ENCODE results near the gene RASSF8.

DNA sequence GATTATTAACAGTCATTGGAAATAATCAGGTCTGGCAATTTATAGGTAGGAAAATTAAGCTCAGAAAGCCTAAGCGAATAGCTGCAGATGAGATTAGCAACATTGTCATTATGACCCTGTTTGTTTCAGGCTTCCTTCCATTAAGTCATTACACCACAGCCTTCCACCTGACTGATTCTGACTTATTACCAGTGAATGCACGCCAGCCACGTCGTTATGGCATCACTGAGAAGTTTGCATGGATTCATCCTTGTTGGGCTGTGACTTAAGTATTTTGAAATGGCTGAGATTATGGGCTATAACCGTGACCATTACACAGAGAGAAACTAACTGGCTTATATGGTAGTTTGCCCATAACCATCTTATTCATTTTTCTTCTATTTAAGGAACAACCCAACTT, 18.6 kb downstream of the RASSF8 start:
- TF ChIP-seq, protein P1, sequence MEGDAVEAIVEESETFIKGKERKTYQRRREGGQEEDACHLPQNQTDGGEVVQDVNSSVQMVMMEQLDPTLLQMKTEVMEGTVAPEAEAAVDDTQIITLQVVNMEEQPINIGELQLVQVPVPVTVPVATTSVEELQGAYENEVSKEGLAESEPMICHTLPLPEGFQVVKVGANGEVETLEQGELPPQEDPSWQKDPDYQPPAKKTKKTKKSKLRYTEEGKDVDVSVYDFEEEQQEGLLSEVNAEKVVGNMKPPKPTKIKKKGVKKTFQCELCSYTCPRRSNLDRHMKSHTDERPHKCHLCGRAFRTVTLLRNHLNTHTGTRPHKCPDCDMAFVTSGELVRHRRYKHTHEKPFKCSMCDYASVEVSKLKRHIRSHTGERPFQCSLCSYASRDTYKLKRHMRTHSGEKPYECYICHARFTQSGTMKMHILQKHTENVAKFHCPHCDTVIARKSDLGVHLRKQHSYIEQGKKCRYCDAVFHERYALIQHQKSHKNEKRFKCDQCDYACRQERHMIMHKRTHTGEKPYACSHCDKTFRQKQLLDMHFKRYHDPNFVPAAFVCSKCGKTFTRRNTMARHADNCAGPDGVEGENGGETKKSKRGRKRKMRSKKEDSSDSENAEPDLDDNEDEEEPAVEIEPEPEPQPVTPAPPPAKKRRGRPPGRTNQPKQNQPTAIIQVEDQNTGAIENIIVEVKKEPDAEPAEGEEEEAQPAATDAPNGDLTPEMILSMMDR (IDR thresholded peaks at IDR 0.05; ENCODE audit: low read depth, low read length) = no peak
- no peak for TF ChIP-seq POLR2A (IDR thresholded peaks at IDR 0.05; ENCODE audit: extremely low read depth, insufficient read length)
- no peak for TF ChIP-seq MAX (IDR thresholded peaks at IDR 0.05; ENCODE audit: low read depth, low read length)
